Measurements from ENCODE around the gene FGF14. TPM values are rescaled to one million over a fixed set of nuclear protein-coding genes. Genes with fewer than 3 reads are reported as not detected.

The FGF14 gene
- total RNA-seq, 2 experiments from 2014 or later: not detected

- Histone ChIP-seq H3K79me2 (ENCODE audit: insufficient read depth, low read depth, low read length) (no peaks in the 10 kb centered on the region), H3K4me1 (ENCODE audit: insufficient read depth, low read length, poor library complexity, severe bottlenecking) (no peaks in the 10 kb centered on the region), H3K27ac (ENCODE audit: low read depth, low read length, poor library complexity, severe bottlenecking) (no peak overlapping the region), H4K20me1 (ENCODE audit: insufficient read depth, low read length) (no peaks in the 10 kb centered on the region), H3K36me3 (ENCODE audit: insufficient read depth, low read length) (no peaks in the 10 kb centered on the region), H3K4me2 (ENCODE audit: low read length) (no peak overlapping the region), H3K9me2 (ENCODE audit: insufficient read depth, low read length) (no peaks in the 10 kb centered on the region), H3K9me3 (ENCODE audit: low read length) (no peaks in the 10 kb centered on the region), H2AFZ (ENCODE audit: low read length) (no peak overlapping the region), H3K4me3 (ENCODE audit: low read depth, low read length, poor library complexity, severe bottlenecking) (no peak overlapping the region)
- no peak for TF ChIP-seq EZH2phosphoT487 (IDR thresholded peaks at IDR 0.05; ENCODE audit: borderline replicate concordance, low read depth, low read length)
- no TSS peak for BruUV-seq (replicated peaks)
- ChIA-PET CTCF (ENCODE audit: unreplicated experiment) (no interaction called here), POLR2A (interaction anchor here (0.6 to 0.8 kb wide), 4 partner anchors 8 to 381 kb away, joined by 3 read pairs; no protein-coding TSS in a partner anchor)
- DNase-seq (ENCODE audit: low spot score): no peak
- intact Hi-C loops (cut with micrococcal nuclease; ENCODE audit: unreplicated experiment): no loop called here
Observed at GRCh38 chr13:101898676-101899075, 503.2 kb downstream of the FGF14 start.

- no peak overlapping the region for H3K4me3 ChIP-seq (ENCODE audit: low read depth, low read length, poor library complexity, severe bottlenecking)
- H3K27ac ChIP-seq (ENCODE audit: low read depth, low read length, poor library complexity, severe bottlenecking): no peak overlapping the region
- H4K20me1 ChIP-seq (ENCODE audit: insufficient read depth, low read length): no peaks in the 10 kb centered on the region
- no peak for TF ChIP-seq EZH2phosphoT487 (IDR thresholded peaks at IDR 0.05; ENCODE audit: borderline replicate concordance, low read depth, low read length)
- H3K9me3 ChIP-seq (ENCODE audit: low read length): no peaks in the 10 kb centered on the region
- no peaks in the 10 kb centered on the region for H3K36me3 ChIP-seq (ENCODE audit: insufficient read depth, low read length)
- no peaks in the 10 kb centered on the region for H3K79me2 ChIP-seq (ENCODE audit: insufficient read depth, low read depth, low read length)
- no peaks in the 10 kb centered on the region for H3K4me1 ChIP-seq (ENCODE audit: insufficient read depth, low read length, poor library complexity, severe bottlenecking)
- CTCF ChIA-PET (ENCODE audit: unreplicated experiment): no interaction called here
- no TSS peak for BruUV-seq (replicated peaks)
- no peak overlapping the region for H3K4me2 ChIP-seq (ENCODE audit: low read length)
- intact Hi-C loops (cut with micrococcal nuclease; ENCODE audit: unreplicated experiment): no loop called here
- no peaks in the 10 kb centered on the region for H3K9me2 ChIP-seq (ENCODE audit: insufficient read depth, low read length)
- POLR2A ChIA-PET: no interaction called here
- no peak for DNase-seq (ENCODE audit: low spot score)
- no peak overlapping the region for H2AFZ ChIP-seq (ENCODE audit: low read length)
Observed at GRCh38 chr13:101896541-101896940, 505.3 kb downstream of the FGF14 start.

GRCh38 chr13:101893021-101893420 lies 508.8 kb downstream of the FGF14 start:
- BruUV-seq (replicated peaks): no TSS peak
- intact Hi-C loops (cut with micrococcal nuclease; ENCODE audit: unreplicated experiment): no loop called here
- POLR2A ChIA-PET: no interaction called here
- CTCF ChIA-PET (ENCODE audit: unreplicated experiment): no interaction called here
- no peaks in the 10 kb centered on the region for H3K79me2 ChIP-seq (ENCODE audit: insufficient read depth, low read depth, low read length)
- H3K27ac ChIP-seq (ENCODE audit: low read depth, low read length, poor library complexity, severe bottlenecking): no peak overlapping the region
- H3K4me1 ChIP-seq (ENCODE audit: insufficient read depth, low read length, poor library complexity, severe bottlenecking): no peaks in the 10 kb centered on the region
- H4K20me1 ChIP-seq (ENCODE audit: insufficient read depth, low read length): no peaks in the 10 kb centered on the region
- H3K4me3 ChIP-seq (ENCODE audit: low read depth, low read length, poor library complexity, severe bottlenecking): no peak overlapping the region
- no peaks in the 10 kb centered on the region for H3K9me3 ChIP-seq (ENCODE audit: low read length)
- no peaks in the 10 kb centered on the region for H3K9me2 ChIP-seq (ENCODE audit: insufficient read depth, low read length)
- no peak for DNase-seq (ENCODE audit: low spot score)
- H3K4me2 ChIP-seq (ENCODE audit: low read length): no peak overlapping the region
- TF ChIP-seq CTCF (conservative IDR thresholded peaks at IDR 0.05; ENCODE audit: low read length) (no peak), EZH2phosphoT487 (IDR thresholded peaks at IDR 0.05; ENCODE audit: borderline replicate concordance, low read depth, low read length) (no peak)
- H3K36me3 ChIP-seq (ENCODE audit: insufficient read depth, low read length): no peaks in the 10 kb centered on the region
- H2AFZ ChIP-seq (ENCODE audit: low read length): no peak overlapping the region

- no peak overlapping the region for H3K4me2 ChIP-seq (ENCODE audit: low read length)
- ChIA-PET CTCF (ENCODE audit: unreplicated experiment) (no interaction called here), POLR2A (no interaction called here)
- BruUV-seq (replicated peaks): no TSS peak
- no peak overlapping the region for H3K4me3 ChIP-seq (ENCODE audit: low read depth, low read length, poor library complexity, severe bottlenecking)
- no peaks in the 10 kb centered on the region for H4K20me1 ChIP-seq (ENCODE audit: insufficient read depth, low read length)
- no peak for TF ChIP-seq EZH2phosphoT487 (IDR thresholded peaks at IDR 0.05; ENCODE audit: borderline replicate concordance, low read depth, low read length)
- TF ChIP-seq CTCF (conservative IDR thresholded peaks at IDR 0.05; ENCODE audit: low read length): no peak
- no peaks in the 10 kb centered on the region for H3K36me3 ChIP-seq (ENCODE audit: insufficient read depth, low read length)
- H3K9me3 ChIP-seq (ENCODE audit: low read length): no peaks in the 10 kb centered on the region
- H3K79me2 ChIP-seq (ENCODE audit: insufficient read depth, low read depth, low read length): no peaks in the 10 kb centered on the region
- intact Hi-C loops (cut with micrococcal nuclease; ENCODE audit: unreplicated experiment): no loop called here
- DNase-seq (ENCODE audit: low spot score): no peak
- H3K9me2 ChIP-seq (ENCODE audit: insufficient read depth, low read length): no peaks in the 10 kb centered on the region
- H3K4me1 ChIP-seq (ENCODE audit: insufficient read depth, low read length, poor library complexity, severe bottlenecking): no peaks in the 10 kb centered on the region
- no peak overlapping the region for H2AFZ ChIP-seq (ENCODE audit: low read length)
- H3K27ac ChIP-seq (ENCODE audit: low read depth, low read length, poor library complexity, severe bottlenecking): no peak overlapping the region
Observed at GRCh38 chr13:101892296-101892695, 509.6 kb downstream of the FGF14 start.
